ENCODE data around the gene HIGD1C.

HIGD1C gene

GRCh38 chr12:50961708-50962107 lies 9.4 kb downstream of the HIGD1C start:
- no peak overlapping the region for H3K4me3 ChIP-seq (replicated peaks; ENCODE audit: low read depth, low read length)
- no peak for DNase-seq (ENCODE audit: extremely low read depth, low read depth)
- no peak for TF ChIP-seq CTCF (IDR thresholded peaks at IDR 0.05; ENCODE audit: low read depth, low read length, missing control alignments)

- no peak overlapping the region for H3K4me3 ChIP-seq (replicated peaks; ENCODE audit: low read depth, low read length)
- DNase-seq (ENCODE audit: extremely low read depth, low read depth): no peak
- TF ChIP-seq CTCF (IDR thresholded peaks at IDR 0.05; ENCODE audit: low read depth, low read length, missing control alignments): no peak
These were observed 12.1 kb downstream of the HIGD1C start for GRCh38 chr12:50964432-50964831.

GRCh38 chr12:50971946-50972345 lies 19.6 kb downstream of the HIGD1C start:
- no peak for DNase-seq (ENCODE audit: extremely low read depth, low read depth)
- TF ChIP-seq CTCF (IDR thresholded peaks at IDR 0.05; ENCODE audit: low read depth, low read length, missing control alignments): no peak
- H3K4me3 ChIP-seq (replicated peaks; ENCODE audit: low read depth, low read length): no peak overlapping the region

DNA sequence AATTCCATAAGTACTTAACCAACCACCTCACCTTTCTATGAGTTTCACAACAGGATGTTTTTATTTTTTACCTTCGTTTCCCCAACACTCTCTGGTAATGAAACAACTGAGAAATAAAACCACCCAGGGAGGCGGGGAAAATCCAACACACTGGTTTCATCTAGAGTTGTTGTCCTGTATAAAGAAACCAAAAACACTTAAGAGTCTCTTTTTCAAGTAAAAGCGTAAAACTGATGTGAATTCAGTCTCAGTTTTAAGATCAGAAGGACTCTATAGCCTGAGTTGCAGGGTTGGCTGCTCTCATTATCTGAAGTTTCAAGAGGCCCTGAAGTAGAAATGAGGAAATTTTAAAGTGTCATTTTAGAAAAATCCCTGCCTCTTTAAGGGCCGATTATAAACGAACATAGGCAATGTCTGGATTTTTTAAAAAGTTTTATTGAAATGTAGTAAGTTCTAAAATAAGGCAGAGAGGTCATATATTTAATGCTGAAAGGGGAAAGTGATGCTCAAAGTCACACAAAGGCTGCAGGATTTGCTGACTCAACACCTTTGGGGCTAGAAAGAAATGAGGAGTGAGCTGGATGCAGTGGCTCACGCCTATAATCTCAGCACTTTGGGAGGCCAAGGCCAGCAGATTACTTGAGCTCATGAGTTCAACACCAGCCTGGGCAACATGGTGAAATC lies 27.2 kb downstream of the HIGD1C start:
- TF ChIP-seq CTCF (IDR thresholded peaks at IDR 0.05; ENCODE audit: low read depth, low read length, missing control alignments): no peak
- DNase-seq (ENCODE audit: extremely low read depth, low read depth): no peak
- no peak overlapping the region for H3K4me3 ChIP-seq (replicated peaks; ENCODE audit: low read depth, low read length)

DNA sequence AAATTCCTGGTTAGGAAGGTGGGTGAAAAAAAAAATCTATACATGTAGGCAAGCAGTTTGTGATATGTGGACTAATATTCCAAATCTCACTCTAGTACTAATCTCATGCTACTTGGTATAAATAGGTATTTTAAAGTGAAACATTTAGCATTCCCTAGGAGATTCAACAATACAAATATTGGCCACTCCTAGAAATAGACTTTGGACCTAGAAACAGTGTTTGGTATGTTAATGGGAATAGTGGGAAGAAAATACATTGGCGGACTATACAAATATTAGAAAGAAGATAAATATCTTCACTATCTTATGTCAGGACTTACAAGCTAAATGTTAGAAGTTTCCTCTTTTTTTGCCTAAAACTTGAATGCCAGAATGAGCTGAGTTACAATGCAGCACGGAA lies 28.2 kb downstream of the HIGD1C start:
- H3K4me3 ChIP-seq (replicated peaks; ENCODE audit: low read depth, low read length): no peak overlapping the region
- no peak for TF ChIP-seq CTCF (IDR thresholded peaks at IDR 0.05; ENCODE audit: low read depth, low read length, missing control alignments)
- DNase-seq (ENCODE audit: extremely low read depth, low read depth): no peak

DNA sequence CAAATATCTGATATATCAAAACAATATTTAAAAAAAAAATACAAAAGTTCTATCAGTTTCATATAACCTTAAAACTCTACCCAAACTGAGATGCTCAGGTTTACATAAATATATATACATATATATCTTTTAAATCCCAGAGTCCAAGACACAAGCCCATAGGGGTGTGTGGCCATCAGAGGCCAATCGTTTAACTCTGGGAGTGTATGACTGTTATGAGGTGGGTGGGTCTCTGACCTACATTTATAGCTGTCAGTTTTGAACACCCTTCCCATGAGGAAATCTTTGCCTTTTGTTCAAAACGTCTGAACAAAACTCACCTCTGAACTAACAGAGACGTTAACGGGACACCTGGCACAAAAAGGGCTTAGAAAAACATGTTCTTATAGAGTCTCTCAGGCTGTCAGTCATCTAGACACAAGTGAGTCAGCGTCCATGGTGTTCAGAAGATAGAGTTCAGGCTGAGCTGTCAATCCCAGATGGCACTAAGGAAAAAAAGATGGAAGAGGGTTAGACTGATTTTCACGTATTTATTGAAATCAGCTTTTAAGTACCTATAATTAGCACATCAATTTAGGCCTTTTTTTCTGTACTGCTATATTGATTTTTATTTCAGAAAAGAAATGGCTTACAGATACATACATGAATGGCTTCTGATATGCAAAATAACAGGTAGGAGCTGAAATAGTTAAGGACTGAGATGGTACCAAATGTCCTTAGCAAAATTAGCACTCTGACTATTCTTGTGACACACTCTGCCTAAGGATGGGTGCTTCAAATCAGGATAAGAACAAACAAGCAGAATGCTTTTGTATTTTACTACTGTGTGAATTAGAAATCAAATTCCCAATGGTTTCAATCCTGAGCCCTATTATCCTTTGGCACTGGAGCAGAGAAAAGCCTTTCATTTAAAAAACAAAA lies 29.2 kb downstream of the HIGD1C start:
- DNase-seq (ENCODE audit: extremely low read depth, low read depth): no peak
- no peak for TF ChIP-seq CTCF (IDR thresholded peaks at IDR 0.05; ENCODE audit: low read depth, low read length, missing control alignments)
- H3K4me3 ChIP-seq (replicated peaks; ENCODE audit: low read depth, low read length): no peak overlapping the region
